NCI-H2196 (cell line): ENCODE data around the gene ERP27.

Source experiments
- DNase-seq: peaks from one replicate; lab custom pipeline; 2025; ENCODE audit not compliant: unreplicated experiment; lab: John Stamatoyannopoulos, UW

The ERP27 gene

DNA sequence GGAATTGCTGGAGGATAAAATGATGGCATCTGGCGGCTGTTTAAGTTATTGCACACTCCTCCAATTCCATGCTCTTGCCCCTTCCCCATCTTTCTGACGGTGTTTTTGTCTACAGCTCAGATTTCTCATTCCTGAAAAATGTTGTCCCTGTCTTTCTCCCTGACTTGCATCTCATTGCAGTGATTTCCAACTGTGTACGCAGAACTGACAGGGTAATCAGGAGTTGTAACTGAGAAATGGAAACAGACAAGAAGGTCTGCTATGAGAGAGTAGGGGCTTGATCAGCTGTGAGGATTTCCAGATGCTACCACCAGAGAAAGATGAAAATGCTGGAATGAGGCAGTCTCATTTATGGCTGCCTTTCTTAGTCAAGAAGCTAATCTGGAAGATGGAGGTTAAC, 1.3 kb downstream of the ERP27 start:
- no peak for DNase-seq

DNA sequence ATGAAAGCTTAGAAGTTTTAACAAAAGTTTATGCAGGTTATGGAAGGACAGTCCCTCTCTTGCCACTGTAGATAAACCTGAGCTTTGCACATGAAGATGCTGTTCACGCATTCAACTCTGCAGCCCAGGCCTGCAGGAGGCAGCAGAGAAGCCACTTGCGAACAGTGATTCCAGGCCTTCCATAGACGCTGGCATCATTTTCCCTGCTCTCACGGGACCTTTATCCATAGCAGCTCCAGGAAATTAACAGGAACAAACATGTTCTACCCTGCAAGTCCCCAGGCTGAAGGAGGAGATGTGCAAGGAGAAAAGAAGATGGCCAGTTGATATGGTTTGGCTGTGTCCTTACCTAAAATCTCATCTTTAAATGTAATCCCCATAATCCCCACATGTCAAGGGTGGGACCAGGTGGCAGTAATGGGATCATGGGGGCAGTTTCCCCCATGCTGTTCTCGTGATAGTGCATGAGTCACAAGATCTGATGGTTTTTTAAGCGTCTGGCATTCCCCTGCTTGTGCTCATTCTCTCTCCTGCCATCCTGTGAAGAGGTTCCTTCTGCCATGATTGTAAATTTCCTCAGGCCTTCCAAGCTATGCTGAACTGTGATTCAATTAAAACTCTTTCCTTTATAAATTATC, 2.0 kb downstream of the ERP27 start:
- DNase-seq: no peak

DNA sequence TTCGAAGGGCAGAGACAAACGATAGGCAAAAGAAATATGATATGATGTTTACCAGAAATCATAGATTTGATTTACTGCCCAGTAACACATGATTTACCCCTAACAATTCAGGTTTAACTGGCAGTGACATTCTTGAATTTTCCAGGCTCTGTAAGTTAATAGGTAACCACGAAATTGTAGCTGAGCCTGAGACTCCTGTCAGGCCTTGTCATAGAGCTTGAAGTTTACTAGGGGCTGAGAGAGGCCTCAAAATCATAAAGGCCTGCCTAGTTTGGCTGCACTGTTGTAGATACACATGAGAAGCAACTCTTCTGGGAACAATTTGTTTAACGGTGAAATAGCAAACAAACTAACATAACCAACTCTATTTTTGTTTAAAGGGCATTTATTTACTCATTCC, 3.3 kb downstream of the ERP27 start:
- no peak for DNase-seq

DNA sequence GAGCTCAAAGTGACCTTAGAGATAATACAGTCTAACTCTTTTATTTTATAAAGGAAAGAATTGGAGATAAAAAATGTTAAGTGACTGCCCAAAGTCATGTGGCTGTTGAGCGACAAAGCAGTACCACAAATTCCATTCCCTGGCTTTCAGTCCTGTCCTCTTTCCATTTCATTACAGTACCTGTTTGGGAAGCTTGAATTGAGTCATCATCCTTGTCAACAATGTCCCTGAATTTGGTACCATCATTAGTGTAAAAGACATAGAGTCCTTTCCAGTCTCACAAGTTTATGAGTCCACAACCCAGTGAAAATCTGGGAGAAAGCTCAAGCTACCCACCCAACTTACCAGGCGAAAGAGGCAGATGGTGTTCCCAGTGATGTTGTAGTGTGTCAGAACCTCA, 3.8 kb downstream of the ERP27 start:
- DNase-seq: no peak

DNA sequence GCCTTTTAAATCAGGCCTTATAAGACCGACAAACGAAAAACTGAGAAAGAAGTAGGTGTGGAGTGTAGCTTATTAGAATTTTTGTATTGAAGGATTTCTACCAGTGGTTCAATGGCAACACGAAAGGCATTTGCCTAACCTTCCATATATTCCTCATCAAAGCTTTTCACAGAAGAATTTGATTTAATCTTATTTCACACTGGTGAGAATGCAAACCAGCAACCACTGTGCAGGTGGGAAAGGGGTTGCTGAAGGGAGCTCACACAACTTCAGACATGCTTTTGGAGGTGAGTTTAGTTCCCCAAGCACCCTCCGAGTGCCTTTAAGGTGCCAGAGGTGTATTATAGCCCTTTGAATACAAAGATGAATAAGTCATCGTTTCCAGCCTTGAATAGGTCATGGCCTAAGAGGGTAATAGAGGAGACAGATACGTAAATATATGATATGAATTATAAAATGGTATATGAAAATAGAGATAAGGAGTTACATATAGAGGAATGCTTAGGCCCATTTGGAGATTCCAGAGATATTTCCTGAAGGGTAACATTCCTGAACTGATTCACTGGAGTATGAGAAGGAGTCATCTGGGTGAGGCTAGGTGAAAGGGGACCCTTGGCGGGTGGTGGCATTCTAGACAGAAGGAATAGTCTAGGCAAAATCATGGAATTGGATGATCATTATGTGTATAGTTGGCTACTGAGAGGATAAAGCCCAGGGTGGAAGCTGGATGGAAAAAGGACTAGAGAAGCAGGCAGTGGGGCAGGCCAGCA, 6.4 kb downstream of the ERP27 start:
- DNase-seq: no peak

DNA sequence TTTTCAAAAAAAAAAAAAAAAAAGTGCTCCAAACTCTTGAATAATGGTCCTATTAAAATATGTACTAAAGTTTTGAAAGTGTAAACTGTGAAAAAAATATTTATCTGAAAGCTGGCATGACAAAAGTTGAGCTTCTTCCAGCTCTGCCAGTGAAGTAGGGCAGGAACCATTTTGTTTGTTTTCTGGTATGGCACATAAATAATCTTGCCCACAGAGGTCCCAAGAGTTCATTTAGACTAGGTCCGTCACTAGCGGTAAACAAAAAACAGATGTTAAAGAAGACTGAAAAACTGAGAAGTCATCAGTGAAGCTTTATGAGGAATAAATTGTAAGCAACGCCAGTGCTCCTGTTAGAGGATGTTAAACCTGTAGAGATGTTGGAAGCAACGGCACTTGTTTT, 7.0 kb downstream of the ERP27 start:
- DNase-seq: no peak

DNA sequence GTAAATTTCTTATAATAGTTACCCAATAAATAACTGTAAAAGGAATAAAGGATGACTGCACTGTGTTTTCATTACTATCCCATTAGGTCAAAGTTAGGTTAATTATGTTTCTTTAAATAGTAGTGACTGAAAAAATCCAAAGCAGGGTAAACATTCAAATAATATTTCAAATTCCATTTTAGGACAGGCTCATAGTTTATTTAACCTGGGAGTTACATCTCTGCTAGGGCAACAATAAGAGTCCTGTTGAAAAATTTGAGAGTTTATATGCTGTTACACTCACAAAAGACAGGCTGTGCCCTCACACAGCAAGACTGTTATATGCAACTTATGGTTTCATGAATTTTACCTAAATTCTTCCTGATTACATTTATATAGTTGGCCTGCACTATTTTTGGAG, 8.0 kb downstream of the ERP27 start:
- DNase-seq: no peak

DNA sequence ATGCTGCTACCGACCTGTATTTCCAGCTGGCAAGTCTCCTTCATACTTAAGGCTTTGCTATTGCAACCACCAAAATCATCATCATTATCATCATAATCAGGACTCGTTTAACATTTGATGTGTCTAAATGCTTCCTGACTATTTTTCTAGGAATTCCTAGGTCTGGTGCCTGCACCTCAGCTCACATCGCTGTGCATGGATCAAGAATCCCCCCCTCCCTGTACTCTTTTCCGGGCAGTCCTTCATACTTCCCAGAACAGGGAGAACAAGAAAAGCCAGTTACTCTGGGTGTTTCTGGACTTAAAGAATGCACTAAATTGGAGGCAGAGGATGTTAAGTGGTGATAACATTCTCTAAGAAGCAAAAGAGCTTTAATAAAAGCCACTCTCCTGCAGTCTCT, 9.4 kb downstream of the ERP27 start:
- DNase-seq: no peak

DNA sequence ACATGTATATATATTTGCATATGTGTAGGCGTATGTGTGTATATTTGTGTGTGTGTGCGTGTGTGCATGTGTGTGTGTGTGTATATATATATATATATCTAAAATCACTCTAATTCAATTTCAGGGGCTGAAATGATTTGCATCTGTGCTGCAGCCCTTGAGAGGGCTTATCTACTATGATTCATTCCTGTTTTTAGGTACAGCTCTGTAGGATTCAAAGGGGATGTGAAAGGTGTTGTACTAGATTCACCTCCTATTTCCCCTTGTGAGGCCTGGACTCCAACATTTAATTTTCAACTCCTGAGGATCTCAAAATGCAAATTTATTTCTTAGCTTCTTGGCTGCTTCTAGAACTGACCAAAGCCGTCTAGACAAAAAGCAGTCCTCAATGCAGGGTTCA, 11.1 kb downstream of the ERP27 start:
- DNase-seq: no peak

DNA sequence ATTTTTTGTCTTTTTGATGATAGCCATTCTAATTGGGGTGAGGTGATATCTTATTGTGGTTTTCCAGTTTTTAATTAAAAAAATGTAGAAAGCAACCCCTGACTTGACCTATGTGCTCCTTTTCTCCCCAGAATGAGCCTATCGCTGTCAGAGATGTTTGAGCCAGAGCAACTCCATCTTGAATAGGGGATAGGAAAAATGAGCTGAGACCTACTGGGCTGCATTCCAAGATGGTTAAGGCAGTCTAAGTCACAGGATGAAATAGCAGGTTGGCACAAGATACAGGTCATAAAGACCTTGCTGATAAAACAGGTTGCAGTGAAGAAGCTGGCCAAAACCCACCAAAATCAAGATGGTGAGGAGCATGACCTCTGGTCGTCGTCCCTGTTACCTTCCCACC, 13.8 kb downstream of the ERP27 start:
- no peak for DNase-seq

DNA sequence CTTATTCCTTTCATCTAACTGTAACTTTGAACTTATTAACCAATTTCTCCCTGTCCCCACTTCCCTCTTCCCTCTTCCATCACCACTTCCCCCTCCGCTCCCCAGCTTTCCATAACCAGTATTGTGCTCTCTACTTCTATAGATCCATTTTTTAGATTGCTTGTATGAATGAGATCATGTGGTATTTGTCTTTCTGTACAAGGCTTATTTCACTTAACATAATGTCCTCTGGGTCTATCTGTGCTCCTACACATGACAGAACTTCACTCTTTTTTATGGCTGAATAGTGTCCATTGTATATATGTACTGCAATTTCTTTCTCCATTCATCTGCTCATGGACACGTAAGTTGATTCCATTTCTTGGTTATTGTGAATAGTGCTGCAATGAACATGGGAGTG, 14.4 kb downstream of the ERP27 start:
- DNase-seq: no peak

DNA sequence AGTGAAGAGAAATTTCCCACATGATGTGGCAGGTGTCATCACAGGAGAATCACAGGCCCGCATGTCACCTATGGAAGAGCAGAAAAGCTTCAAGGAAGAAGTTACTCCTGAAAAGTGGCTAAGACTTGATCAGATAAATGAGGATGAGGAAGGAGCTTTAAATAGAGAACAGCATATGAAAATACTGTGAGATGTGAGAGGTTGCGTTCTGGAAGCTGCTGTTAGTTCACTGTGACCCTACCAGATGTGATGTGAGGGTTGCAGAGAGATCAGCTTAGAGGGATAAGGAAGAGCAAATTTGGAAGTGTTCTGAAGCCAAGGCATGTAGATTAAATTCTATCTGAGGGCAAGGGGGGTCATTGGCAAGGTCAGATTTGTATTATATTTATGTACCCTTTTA, 17.1 kb downstream of the ERP27 start:
- DNase-seq: no peak

DNA sequence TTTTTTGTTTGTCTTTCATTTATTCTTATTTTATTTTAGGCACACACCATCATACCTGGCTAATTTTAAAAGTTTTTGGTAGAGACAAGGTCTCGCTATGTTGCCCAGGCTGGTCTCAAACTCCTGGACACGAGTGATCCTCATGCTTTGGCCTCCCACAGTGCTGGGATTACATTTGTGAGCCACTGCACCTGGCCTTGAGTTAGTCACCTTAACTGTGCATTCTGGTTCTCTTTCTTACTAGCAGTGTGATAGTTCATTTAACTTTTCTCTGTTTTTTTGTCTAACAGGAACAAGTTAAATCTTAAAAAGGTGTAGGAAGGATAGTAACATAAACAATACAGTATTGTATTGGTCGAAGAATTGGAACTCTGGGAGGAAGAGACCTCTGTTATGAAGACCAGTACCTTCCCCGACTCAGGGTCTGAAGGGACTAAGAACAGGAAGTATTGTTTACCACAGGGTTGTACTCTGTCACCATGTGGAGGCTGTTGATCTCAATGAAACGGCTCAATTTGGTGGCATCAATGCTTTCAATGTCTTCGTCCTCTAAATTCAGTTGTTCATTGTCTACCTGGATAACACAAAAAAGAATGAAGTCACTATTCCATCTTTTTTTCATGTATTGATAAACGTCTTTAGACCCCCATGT, 17.7 kb downstream of the ERP27 start:
- no peak for DNase-seq

DNA sequence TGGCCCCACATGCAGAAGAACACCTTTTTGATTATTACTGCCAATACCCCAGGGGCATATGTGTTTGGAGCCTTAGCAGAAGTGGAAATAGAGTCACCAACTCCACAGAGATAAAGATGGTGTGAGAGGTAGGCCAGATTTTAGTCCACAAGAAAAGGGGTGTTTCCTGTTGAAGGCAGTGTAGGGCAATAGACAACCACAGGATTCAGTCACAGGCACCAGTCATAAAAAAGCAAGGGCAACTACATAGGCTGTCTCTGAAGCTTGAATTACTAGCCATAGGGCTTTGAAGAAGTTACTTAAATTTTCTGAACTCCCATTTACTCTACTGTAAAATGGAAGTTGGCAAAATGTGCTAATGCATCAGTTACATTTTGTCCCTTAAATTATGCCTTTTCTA, 18.9 kb downstream of the ERP27 start:
- DNase-seq: no peak

DNA sequence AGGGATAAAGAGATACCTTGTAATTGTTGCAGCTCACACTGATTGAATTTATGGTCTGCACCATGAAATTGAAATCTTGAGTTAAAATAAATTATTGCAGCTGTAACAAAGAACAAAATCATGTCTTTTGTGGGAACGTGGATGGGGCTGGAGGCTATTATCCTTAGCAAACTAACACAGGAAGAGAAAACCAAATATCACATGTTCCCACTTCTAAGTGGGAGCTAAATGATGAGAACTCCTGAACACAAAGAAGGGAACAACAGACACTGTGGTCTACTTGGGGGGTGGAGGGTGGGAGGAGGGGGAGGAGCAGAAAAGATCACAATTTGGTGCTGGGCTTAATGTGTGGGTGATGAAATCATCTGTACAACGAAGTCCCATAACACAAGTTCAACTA, 22.6 kb downstream of the ERP27 start:
- DNase-seq: no peak

DNA sequence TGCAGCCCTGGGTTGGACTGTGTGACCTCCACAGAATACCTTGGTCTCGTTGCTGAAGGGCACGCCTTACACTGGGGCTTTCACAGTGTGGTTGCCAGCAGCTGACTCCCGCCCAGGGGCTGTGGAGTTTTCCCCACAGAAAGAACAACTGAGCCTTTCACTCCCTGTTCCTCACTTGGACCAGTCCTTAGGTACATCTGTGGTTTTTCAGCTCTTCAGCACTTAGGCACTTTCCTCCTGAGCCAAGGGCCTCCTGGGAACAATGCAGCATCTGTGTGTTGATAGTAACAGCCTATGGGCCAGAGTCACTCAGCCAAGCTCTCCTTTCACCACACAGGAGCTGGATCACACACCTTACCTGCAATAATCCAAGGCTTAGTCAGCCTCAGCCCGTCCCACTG, 25.0 kb downstream of the ERP27 start:
- DNase-seq: no peak

DNA sequence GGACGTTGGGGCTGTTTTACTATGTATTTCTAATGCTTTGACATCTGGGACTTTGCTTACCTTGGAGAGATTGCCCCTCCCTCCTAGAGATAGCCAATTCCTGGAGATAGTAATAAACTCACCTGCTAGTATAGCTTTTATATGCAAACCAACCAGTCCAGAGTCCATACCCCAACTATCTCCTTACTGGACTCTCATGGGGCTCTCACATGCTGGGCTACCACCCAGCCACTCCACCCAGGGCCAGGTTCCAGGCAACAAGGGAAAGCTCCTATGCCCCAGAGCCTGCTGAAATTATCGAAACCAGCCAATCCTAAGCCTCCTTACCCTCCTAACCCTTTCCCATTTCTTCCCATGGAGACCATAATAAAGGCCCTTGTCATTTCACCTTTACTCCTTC, 27.2 kb downstream of the ERP27 start:
- DNase-seq: no peak

DNA sequence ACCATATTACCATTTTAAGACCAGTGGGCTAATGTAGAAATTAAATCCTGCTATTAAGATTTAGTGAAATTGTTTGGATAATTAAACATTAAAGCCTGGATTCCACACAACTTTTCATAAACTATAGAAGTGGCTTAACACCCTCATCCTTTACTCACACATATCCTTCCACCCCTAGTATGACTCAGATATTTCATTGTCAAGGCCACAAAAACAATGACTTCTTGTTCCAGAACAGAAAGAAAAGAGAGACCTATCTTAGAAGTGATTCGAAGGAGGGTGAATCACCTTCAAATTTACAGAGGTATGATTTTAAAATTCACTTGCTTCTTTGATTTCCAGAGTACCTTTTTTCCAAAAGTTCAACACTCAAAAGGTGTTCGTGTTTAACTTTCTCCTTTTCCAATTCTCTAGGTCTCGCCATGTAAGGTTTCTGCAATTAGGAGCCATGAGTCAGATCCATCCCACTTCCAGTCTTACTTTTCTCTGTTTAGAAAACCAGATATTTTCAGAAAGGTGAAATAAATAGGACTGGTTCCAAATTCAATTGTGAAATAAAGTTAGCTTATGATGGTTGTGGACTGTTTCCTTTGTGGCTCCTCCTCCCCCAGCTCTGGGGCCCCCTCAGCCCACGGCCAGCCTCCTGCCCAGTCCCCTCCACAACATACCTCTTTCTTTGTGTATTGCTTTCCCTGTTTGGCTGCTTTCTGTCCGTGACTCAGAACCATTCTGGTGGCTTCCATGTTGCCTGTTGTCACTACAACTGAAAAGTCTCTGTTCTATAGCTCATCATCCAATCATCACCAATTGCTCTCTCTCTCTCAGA, 28.0 kb downstream of the ERP27 start:
- DNase-seq: no peak

DNA sequence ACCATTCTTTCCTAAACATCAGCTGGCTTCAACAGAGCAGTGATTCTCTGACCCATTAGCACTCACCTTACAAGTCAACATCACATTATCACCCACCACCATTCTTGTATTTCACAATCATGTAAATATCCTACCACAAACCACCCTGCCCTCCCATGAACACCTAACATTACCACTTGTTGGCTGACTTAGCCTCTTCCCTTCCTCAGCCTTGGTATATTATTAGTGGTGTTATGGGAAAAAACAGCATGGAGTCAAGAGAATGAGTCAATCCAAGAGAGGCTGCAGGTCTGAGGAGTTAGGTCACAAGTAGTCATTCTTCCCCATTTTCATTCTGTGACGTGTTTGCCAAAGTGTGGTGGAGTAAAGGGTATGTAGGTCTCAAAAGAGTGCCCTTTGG, 30.4 kb downstream of the ERP27 start:
- DNase-seq: no peak

DNA sequence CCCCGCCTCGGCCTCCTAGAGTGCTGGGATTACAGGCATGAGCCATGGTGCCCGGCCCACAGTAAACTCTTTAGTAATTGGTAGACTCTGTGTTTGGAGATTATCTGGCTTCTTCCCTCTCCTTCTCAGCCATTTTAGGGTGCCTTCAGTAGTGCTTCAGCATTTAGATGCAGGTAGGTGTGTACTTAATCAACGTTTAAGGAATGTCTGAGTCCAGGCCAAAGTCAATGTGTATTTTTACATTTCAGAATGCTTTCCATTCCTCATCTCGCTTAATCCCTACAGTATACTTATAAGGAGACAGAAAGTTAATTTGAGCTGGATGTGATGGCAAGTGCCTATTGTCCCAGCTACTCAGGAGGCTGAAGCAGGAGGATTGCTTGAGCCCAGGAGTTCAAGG, 32.2 kb downstream of the ERP27 start:
- no peak for DNase-seq

DNA sequence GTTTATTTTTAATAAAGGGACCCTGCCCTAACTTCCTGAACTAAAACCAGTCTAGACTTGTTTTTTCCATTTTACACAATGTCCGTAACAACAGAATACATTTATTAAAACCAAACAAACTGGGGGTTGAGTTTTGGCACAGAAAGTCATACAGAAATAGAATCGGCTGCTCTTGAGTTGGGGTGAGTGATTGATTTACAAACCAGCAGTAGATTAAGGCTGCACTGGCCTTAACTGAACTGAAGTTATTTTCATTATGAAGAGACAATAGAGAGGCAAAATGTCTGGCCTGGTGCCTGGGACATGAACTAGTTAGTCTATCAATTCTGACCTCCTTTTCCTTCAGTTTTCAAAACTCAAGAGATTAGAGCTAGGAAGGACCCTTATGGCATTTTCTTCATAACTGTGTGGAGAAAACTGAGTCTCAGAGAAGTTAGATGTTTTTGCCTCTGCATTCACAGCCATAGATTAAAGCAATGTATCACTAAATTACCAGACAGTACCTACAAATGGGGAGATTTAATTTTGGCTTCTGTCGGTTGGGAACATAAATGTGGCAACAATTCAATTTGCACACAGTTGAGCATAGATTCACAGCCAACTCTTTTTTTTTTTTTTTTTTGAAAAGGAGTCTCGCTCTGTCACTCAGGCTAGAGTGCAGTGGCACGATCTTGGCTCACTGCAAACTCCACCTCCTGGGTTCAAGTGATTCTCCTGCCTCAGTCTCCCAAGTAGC, 32.9 kb downstream of the ERP27 start:
- DNase-seq: no peak
